Endothelial cell of umbilical vein (primary cell): ENCODE data around the gene LONRF3. TPM values are rescaled to one million over a fixed set of nuclear protein-coding genes. Genes with fewer than 3 reads are reported as not detected.

Source experiments
- BruUV-seq: library from RNA; stranded (reverse); fragments of 400-500 nt; replicated peaks from 2 replicates; lab custom pipeline; 2021; lab: Mats Ljungman, UMichigan
- CTCF ChIA-PET: fragments of 300-600, 350-600 bp; sonication (Branson Sonifier 250); formaldehyde crosslinking; loops from one replicate; lab custom pipeline; 2021; ENCODE audit warnings: antibody characterized with exemption, inconsistent platforms; lab: Charles Lee
- POLR2A ChIA-PET: fragments of 300-600, 350-600 bp; sonication (Branson Sonifier 250); formaldehyde crosslinking; loops from one replicate; lab custom pipeline; 2021; ENCODE audit warnings: antibody characterized with exemption, inconsistent platforms; lab: Charles Lee
- DNase-seq: peaks from one replicate; pipeline ENCODE4 v3.0.0-alpha.2; 2011; ENCODE audit warnings: low read depth, low spot score
- FAIRE-seq: peaks from 2 replicates; lab custom pipeline; 2011; peaks lifted over from hg19 to GRCh38; lab: Jason Lieb, UNC
- H2AFZ ChIP-seq: 2 replicates; pipeline ENCODE4 v1.6.0; 2012; ENCODE audit warnings: low read depth, low read length, control low read depth, inconsistent platforms
- H3K27ac ChIP-seq: 2 replicates; pipeline ENCODE4 v1.5.1; 2011; ENCODE audit warnings: low read depth, mild to moderate bottlenecking, control low read depth, low read length, moderate library complexity; ENCODE audit not compliant: insufficient read depth
- H3K27me3 ChIP-seq, 2 experiments: 2 replicates each; pipeline versions ENCODE4 v1.6.0 to v1.6.1; 2011; ENCODE audit warnings: low read length in 2 of 2, mixed read lengths in 1 of 2; ENCODE audit not compliant: control insufficient read depth in 2 of 2, insufficient read depth in 2 of 2
- H3K36me3 ChIP-seq, 2 experiments: 2 replicates in 1 of 2; 3 replicates in 1 of 2; pipeline ENCODE4 v1.5.1; 2011; ENCODE audit warnings: low read length in 2 of 2, mild to moderate bottlenecking in 1 of 2, moderate library complexity in 1 of 2; ENCODE audit not compliant: control insufficient read depth in 2 of 2, insufficient read depth in 2 of 2; ENCODE audit errors: extremely low read depth in 1 of 2
- H3K4me1 ChIP-seq: 3 replicates; pipeline ENCODE4 v1.5.1; 2011; ENCODE audit warnings: mild to moderate bottlenecking, low read length; ENCODE audit not compliant: control insufficient read depth, insufficient read depth; ENCODE audit errors: extremely low read depth
- H3K4me2 ChIP-seq: 2 replicates; pipeline ENCODE4 v1.6.1; 2011; ENCODE audit warnings: low read length, control low read depth, mixed read lengths; ENCODE audit not compliant: insufficient read depth
- H3K4me3 ChIP-seq, 3 experiments: fragments of 200-600 bp in 1 of 3; sonication (generic), shearing (Covaris generic) in 1 of 3; replicated peaks in 1 of 3; 2 replicates each; pipeline ENCODE4 v1.5.1; 2011 to 2016; ENCODE audit warnings: control low read depth in 3 of 3, low read length in 3 of 3, mild to moderate bottlenecking in 2 of 3, inconsistent platforms in 1 of 3, low read depth in 1 of 3, moderate library complexity in 1 of 3; ENCODE audit not compliant: insufficient read depth in 1 of 3
- H3K79me2 ChIP-seq: 2 replicates; pipeline ENCODE4 v1.6.0; 2012; ENCODE audit warnings: low read length, inconsistent platforms; ENCODE audit not compliant: control insufficient read depth, insufficient read depth
- H3K9ac ChIP-seq: replicated peaks from 2 replicates; pipeline ENCODE3; 2011; ENCODE audit warnings: low read length, control low read depth; ENCODE audit not compliant: insufficient read depth; ENCODE audit errors: extremely low read depth
- H3K9me1 ChIP-seq: replicated peaks from 3 replicates; pipeline ENCODE4 v1.6.0; 2011; ENCODE audit warnings: mild to moderate bottlenecking, low read length; ENCODE audit not compliant: control insufficient read depth, insufficient read depth; ENCODE audit errors: extremely low read depth
- H3K9me3 ChIP-seq: replicated peaks from 2 replicates; pipeline ENCODE4 v1.5.1; 2012; ENCODE audit warnings: low read length, inconsistent platforms; ENCODE audit not compliant: control insufficient read depth, insufficient read depth
- H4K20me1 ChIP-seq: replicated peaks from 2 replicates; pipeline ENCODE3; 2011; ENCODE audit warnings: mild to moderate bottlenecking, low read length; ENCODE audit not compliant: control insufficient read depth, insufficient read depth; ENCODE audit errors: extremely low read depth
- EZH2 ChIP-seq: IDR thresholded peaks from 2 replicates; pipeline ENCODE4 v1.6.1; 2012; ENCODE audit warnings: borderline replicate concordance, low read depth, mild to moderate bottlenecking, moderate library complexity, low read length, inconsistent platforms; ENCODE audit not compliant: severe bottlenecking
- FOS ChIP-seq: IDR thresholded peaks from 2 replicates; pipeline ENCODE4 v1.6.1; 2011; ENCODE audit warnings: mild to moderate bottlenecking, low read length, moderate library complexity, borderline replicate concordance; ENCODE audit not compliant: insufficient read depth
- GATA2 ChIP-seq: IDR thresholded peaks from 2 replicates; pipeline ENCODE4 v1.7.0; 2011; ENCODE audit warnings: low read depth, mild to moderate bottlenecking, moderate library complexity, mixed read lengths, low read length; ENCODE audit not compliant: insufficient read length, insufficient read depth
- JUN ChIP-seq: IDR thresholded peaks from 2 replicates; pipeline ENCODE4 v1.6.1; 2011; ENCODE audit warnings: borderline replicate concordance, low read depth; ENCODE audit not compliant: insufficient read length, insufficient read depth
- MYC ChIP-seq: IDR thresholded peaks from one replicate; pipeline ENCODE4 v1.6.1; 2011; ENCODE audit warnings: mild to moderate bottlenecking, low read depth, low read length
- POLR2A ChIP-seq: IDR thresholded peaks from 2 replicates; pipeline ENCODE4 v1.6.1; 2012; ENCODE audit warnings: low read depth, mild to moderate bottlenecking, control low read depth, low read length
- POLR2AphosphoS5 ChIP-seq: IDR thresholded peaks from 2 replicates; pipeline ENCODE4 v1.6.1; 2012; ENCODE audit warnings: low read depth, mild to moderate bottlenecking, control low read depth, low read length, moderate library complexity; ENCODE audit not compliant: insufficient read depth
- dilution Hi-C: fragments of 300-500 bp; cut with MboI; formaldehyde crosslinking; loops from one replicate; pipeline ENCODE4 v1.15.0; 2019; ENCODE audit warnings: low sequenced_read_pairs; ENCODE audit not compliant: extremely low pct_ligation_motif_present
- intact Hi-C: fragments of 100-400 bp; cut with micrococcal nuclease; formaldehyde crosslinking; loops from one replicate; pipeline ENCODE4 v1.10.0; 2022
- polyA plus RNA-seq, 4 experiments: library from polyadenylated mRNA; depleted of rRNA in 3 of 4; stranded (reverse) in 3 of 4; unstranded in 1 of 4; fragments of >200 nt; gene quantifications; 2 replicates each; pipeline versions ENCODE4 v1.2.1 to v1.2.3, GENCODE V29; 2011 to 2012; ENCODE audit warnings: missing spikeins in 1 of 4
- total RNA-seq: library from RNA; stranded (reverse); gene quantifications from 2 replicates; pipeline ENCODE4 v1.2.3, GENCODE V29; 2021
- TF ChIP-seq, protein P1 (sequence below), 2 donors: IDR thresholded peaks; 1 replicate in 1 of 2; 2 replicates in 1 of 2; pipeline ENCODE4 v1.5.1; 2011; ENCODE audit warnings: low read length in 2 of 2, mild to moderate bottlenecking in 2 of 2, moderate library complexity in 2 of 2, control low read depth in 1 of 2, inconsistent platforms in 1 of 2, low read depth in 1 of 2; ENCODE audit not compliant: insufficient read depth in 1 of 2; ENCODE audit errors: extremely low read depth in 1 of 2
- TF ChIP-seq, protein P2 (sequence below): IDR thresholded peaks from 2 replicates; pipeline ENCODE4 v1.6.1; 2011; ENCODE audit not compliant: insufficient read depth, insufficient read length

LONRF3 gene
- total and polyA plus RNA-seq, 2 donors (not counting 3 experiments of a cell fraction or from before 2014, with no cell fraction given), result 4.4 to 13.3 TPM

DNA sequence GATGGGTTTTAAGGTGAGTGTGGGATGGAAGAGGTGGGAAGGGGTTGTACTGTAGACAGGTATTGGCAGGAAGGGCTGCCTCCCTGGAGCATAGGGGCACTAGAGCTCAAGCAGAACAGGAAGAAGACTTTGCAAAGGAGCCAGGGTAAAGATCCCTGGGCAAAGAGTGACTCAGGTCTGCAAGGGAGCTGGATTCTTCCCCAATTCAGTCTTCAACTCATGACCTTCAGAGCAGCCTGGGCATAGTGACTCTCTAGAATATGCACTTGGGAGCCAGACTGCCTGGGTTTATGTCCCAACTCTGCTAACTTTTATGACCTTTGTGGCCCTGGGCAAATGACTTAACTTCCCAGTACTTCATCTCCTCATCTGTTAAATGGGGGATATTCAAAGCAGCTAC, 4.0 kb downstream of the LONRF3 start:
- no peak overlapping the region for H3K27ac ChIP-seq
- no peaks in the 10 kb centered on the region for H3K79me2 ChIP-seq
- dilution Hi-C loops (no loop called here), intact Hi-C loops (no loop called here)
- TF ChIP-seq GATA2 (no peak), MYC (no peak), EZH2 (no peak), FOS (no peak), POLR2AphosphoS5 (no peak), JUN (no peak), POLR2A (no peak)
- TF ChIP-seq, protein P1, sequence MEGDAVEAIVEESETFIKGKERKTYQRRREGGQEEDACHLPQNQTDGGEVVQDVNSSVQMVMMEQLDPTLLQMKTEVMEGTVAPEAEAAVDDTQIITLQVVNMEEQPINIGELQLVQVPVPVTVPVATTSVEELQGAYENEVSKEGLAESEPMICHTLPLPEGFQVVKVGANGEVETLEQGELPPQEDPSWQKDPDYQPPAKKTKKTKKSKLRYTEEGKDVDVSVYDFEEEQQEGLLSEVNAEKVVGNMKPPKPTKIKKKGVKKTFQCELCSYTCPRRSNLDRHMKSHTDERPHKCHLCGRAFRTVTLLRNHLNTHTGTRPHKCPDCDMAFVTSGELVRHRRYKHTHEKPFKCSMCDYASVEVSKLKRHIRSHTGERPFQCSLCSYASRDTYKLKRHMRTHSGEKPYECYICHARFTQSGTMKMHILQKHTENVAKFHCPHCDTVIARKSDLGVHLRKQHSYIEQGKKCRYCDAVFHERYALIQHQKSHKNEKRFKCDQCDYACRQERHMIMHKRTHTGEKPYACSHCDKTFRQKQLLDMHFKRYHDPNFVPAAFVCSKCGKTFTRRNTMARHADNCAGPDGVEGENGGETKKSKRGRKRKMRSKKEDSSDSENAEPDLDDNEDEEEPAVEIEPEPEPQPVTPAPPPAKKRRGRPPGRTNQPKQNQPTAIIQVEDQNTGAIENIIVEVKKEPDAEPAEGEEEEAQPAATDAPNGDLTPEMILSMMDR (IDR thresholded peaks at IDR 0.05; ENCODE audit: extremely low read depth in 1 of 2, insufficient read depth in 1 of 2, low read depth in 1 of 2, low read length in 2 of 2), result no peak
- TF ChIP-seq, protein P2, sequence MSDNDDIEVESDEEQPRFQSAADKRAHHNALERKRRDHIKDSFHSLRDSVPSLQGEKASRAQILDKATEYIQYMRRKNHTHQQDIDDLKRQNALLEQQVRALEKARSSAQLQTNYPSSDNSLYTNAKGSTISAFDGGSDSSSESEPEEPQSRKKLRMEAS, result no peak
- CTCF ChIA-PET, result interaction anchor here (1.2 kb wide), 1 partner anchor 30 kb away, joined by 4 read pairs; no protein-coding TSS in a partner anchor
- BruUV-seq, result no TSS peak
- peaks cover 0 to 5% of the 10 kb centered on the region in 2 experiments for H3K36me3 ChIP-seq
- no peak overlapping the region for H3K4me2 ChIP-seq
- H3K9me3 ChIP-seq, result no peaks in the 10 kb centered on the region
- no peak for DNase-seq
- no peaks in the 10 kb centered on the region for H3K9me1 ChIP-seq
- POLR2A ChIA-PET, result no interaction called here
- FAIRE-seq, result peak; percentile 26
- H3K27me3 ChIP-seq, result peaks cover 4 to 9% of the 10 kb centered on the region in 2 experiments
- no peak overlapping the region for H3K4me3 ChIP-seq
- H3K4me1 ChIP-seq, result peaks cover 17% of the 10 kb centered on the region
- no peak overlapping the region for H2AFZ ChIP-seq
- H4K20me1 ChIP-seq, result no peaks in the 10 kb centered on the region
- H3K9ac ChIP-seq, result no peak overlapping the region
